GM18508 (cell line): ENCODE results near the gene PLEKHD1.

Experiments used
- ATAC-seq: cut with Tn5 transposase; IDR thresholded peaks from one replicate; pipeline ENCODE4 v1.9.1; 2021; ENCODE audit warnings: moderate number of reproducible peaks; ENCODE audit not compliant: insufficient read depth, unreplicated experiment

PLEKHD1 gene

DNA sequence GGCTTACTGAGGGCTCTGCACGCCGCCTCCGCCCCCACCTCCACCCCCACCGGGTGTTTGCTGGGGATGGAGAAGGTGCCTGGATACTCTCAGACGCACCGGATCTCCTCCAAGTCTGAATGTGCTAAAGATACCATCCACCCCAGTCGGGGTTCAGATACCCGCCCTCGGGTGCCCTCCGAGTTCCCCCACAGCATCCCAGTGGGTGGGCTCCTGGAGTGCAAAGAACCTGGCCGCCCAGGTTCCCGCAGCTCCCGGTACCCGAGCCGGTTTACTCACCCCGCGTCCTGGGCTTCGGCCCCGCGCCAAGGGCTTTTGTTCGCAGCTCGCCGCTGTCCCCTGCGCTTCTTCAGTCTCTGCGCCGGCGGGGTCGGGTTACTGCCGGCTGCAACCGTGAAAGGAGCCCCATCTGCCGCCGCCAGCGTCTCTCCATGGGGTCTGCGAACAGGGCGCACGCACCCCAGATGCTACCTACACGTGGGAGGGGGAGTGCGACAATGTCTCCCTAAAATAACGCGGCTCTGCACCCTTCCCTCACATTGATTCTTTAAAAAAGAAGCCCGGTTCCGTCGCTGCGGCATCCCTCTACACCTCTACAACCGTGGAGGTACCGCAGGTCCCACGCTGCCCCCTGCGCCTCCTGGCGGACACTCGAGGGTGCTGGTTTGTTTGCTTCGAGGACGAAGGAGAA, 89.9 kb downstream of the PLEKHD1 start, which contains the start of gene CCDC177:
Gene CCDC177 (minus strand): TSS at position 609 of the 691 bp plus-strand sequence. CDS start 1,249 bp downstream, outside the sequence.
- ATAC-seq: no peak

DNA sequence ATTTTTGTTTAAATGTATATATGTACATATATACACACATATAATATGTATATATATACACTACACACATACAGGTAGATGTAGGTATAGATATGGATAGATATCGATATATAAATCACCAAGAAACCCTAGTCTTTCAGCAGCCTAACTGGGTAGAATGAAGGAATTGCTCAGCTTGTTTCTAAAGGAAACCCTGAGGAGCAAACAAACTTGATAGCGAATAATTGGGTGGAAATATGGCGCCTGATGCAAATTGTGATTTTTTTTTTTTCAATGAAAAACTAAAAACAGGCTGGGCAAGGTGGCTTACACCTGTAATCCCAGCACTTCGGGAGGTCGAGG, 90.4 kb downstream of the PLEKHD1 start:
- no peak for ATAC-seq

DNA sequence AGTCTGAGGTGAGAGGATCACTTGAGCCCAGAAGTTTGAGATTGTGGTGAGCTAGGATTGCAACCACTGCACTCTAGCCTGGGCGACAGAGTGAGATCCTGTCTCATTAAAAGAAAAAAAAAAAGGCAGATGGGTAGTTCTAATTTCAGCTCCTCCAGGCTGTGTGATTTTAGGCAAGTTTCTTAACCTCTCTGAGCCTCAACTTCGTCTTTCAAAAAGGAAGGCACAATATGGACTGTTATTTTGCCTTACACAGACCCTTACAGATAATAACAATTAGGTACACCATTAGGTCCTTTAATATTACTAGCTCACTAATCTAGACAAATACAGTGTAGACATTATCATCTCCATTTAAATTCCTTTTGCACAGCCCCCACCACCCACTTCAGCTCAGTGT, 94.9 kb downstream of the PLEKHD1 start:
- no peak for ATAC-seq

DNA sequence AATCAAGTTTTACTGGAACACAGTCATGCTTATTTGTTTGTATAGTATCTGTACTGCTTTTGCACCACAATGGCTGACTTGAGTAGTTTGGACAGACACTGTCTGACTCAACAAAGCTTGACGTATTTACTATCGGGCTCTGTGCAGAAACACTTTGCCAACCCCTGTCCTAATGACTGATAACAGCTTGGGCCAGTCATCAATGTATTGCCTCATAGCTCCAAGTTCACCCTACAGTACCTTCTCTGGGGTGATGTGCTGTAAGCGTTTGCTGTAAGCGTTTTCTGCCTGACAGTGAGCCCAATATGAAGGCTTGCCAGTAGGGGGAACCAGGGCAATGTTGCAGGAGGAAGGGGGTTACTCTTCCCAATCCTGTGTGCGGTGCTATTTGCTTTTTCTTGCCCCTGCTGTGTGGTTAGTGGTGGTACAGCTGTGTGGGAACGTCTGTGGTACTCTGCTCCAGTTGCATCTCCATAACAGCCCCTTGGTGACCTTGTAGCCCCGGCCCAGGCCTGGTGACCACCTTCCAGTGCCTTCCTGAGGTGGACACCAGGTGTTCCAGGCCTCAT, 95.6 kb downstream of the PLEKHD1 start:
- no peak for ATAC-seq
